Thyroid gland (tissue), 4 donors: Measurements from ENCODE around the gene PLEKHH1.

Source experiments
- CTCF ChIP-seq, 6 experiments: fragments of 200-600 bp in 3 of 6; fragments of 450-650 bp in 3 of 6; sonication (generic) in 3 of 6; IDR thresholded peaks; one replicate each; pipeline ENCODE4 v1.5.1; 2016 to 2019; ENCODE audit warnings: antibody characterized with exemption in 6 of 6, mild to moderate bottlenecking in 2 of 6, inconsistent platforms in 1 of 6, moderate library complexity in 1 of 6
- POLR2A ChIP-seq, 2 donors: fragments of 450-650 bp; IDR thresholded peaks; one replicate each; pipeline ENCODE4 v1.6.1; 2017; ENCODE audit warnings: antibody characterized with exemption in 2 of 2, mild to moderate bottlenecking in 2 of 2, moderate library complexity in 1 of 2

DNA sequence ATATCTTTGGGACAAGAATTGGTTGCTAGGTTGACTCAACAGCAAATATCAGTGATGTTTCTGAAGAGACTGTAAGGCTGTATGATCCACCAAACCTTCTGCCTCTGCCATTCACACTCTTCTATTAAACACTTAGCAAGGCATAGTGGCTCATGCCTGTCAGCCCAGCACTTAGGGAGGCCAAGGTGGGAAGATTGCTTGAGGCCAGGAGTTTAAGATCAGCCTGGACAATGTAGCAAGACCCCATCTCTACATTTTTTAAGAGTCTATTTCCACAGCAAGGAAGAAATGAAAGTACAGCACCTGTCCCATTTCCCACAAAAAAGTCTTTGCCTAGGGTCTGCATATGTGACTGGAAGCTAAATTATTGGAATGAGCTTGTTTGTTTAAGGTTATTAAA is 94.4 kb downstream of the PLEKHH1 start:
- TF ChIP-seq CTCF (IDR thresholded peaks at IDR 0.05) (no peak), POLR2A (IDR thresholded peaks at IDR 0.05) (no peak)
